ACHN (cell line): ENCODE results near the gene REXO4.
"Not testable (repeated sequence)": the region's sequence is repeated elsewhere in the genome, so short reads cannot be mapped to it uniquely, and the experiment has no call there.

ENCODE experiments used
- DNase-seq: peaks from one replicate; pipeline ENCODE4 v3.0.0-alpha.2; 2015
- in situ Hi-C: cut with HindIII; loops from 2 replicates; pipeline ENCODE4 v1.10.0; 2017; ENCODE audit warnings: low sequenced_read_pairs, low pct_ligation_motif_present, low pct_unique_long_range_greater_than_20kb

The REXO4 gene

GRCh38 chr9:133453651-133454050 is 35.8 kb upstream of the REXO4 start:
- in situ Hi-C loops: no loop called here
- DNase-seq: no peak

GRCh38 chr9:133452562-133452961 is 34.8 kb upstream of the REXO4 start:
- no peak for DNase-seq
- in situ Hi-C loops: no loop called here

GRCh38 chr9:133451865-133452264 is 34.1 kb upstream of the REXO4 start:
- in situ Hi-C loops, DNase-seq: not testable (repeated sequence)

GRCh38 chr9:133449760-133450159 is 31.9 kb upstream of the REXO4 start:
- peak; percentile 62 for DNase-seq
- in situ Hi-C loops: no loop called here

- no peak for DNase-seq
- in situ Hi-C loops: no loop called here
Measured at GRCh38 chr9:133448487-133448972, 30.7 kb upstream of the REXO4 start.

GRCh38 chr9:133445293-133445969 is 27.6 kb upstream of the REXO4 start:
- in situ Hi-C loops: no loop called here
- no peak for DNase-seq

- in situ Hi-C loops: no loop called here
- DNase-seq: peak; percentile 31
Measured at GRCh38 chr9:133443982-133444381, 26.2 kb upstream of the REXO4 start.

GRCh38 chr9:133443248-133443647 is 25.4 kb upstream of the REXO4 start:
- DNase-seq: no peak
- in situ Hi-C loops: no loop called here

GRCh38 chr9:133441571-133441970 is 23.8 kb upstream of the REXO4 start:
- in situ Hi-C loops: no loop called here

GRCh38 chr9:133440874-133441273 is 23.1 kb upstream of the REXO4 start:
- in situ Hi-C loops: no loop called here
- no peak for DNase-seq

More at GRCh38 chr9:133441571-133441970, 23.8 kb upstream of the REXO4 start:
- no peak for DNase-seq

- in situ Hi-C loops: no loop called here
- DNase-seq: no peak
Measured at GRCh38 chr9:133439337-133439736, 21.5 kb upstream of the REXO4 start.

GRCh38 chr9:133437753-133438531 is 20.1 kb upstream of the REXO4 start:
- no peak for DNase-seq
- in situ Hi-C loops: no loop called here

GRCh38 chr9:133436681-133437080 is 18.9 kb upstream of the REXO4 start:
- in situ Hi-C loops: no loop called here
- DNase-seq: no peak

GRCh38 chr9:133433351-133433843 is 15.6 kb upstream of the REXO4 start:
- DNase-seq: no peak
- in situ Hi-C loops: no loop called here

GRCh38 chr9:133430244-133430643 is 12.4 kb upstream of the REXO4 start:
- no peak for DNase-seq
- in situ Hi-C loops: no loop called here

GRCh38 chr9:133429641-133430161 is 11.9 kb upstream of the REXO4 start:
- DNase-seq: no peak
- in situ Hi-C loops: no loop called here

- no peak for DNase-seq
- in situ Hi-C loops: no loop called here
Measured at GRCh38 chr9:133429214-133429613, 11.4 kb upstream of the REXO4 start.

GRCh38 chr9:133428617-133429101 is 10.8 kb upstream of the REXO4 start:
- in situ Hi-C loops: no loop called here
- DNase-seq: peak; percentile 5

GRCh38 chr9:133427658-133428348 is 10.0 kb upstream of the REXO4 start:
- DNase-seq: no peak
- in situ Hi-C loops: no loop called here
